RWPE2 (cell line): Measurements from ENCODE around the gene TLCD3A.
"Not testable (repeated sequence)": the region's sequence is repeated elsewhere in the genome, so short reads cannot be mapped to it uniquely, and the experiment has no call there.

ENCODE experiments used
- ATAC-seq: fragments of 200-7000 bp; cut with Tn5 transposase; 3 replicates; pipeline ENCODE4 v1.9.1; 2021; ENCODE audit warnings: low read depth
- DNase-seq: peaks from one replicate; pipeline ENCODE4 v3.0.0-alpha.2; 2020; ENCODE audit warnings: low spot score
- H3K27ac ChIP-seq: fragments of 450-650 bp; 2 replicates; pipeline ENCODE4 v1.5.1; 2017; ENCODE audit warnings: mild to moderate bottlenecking; ENCODE audit not compliant: poor library complexity, severe bottlenecking
- H3K27me3 ChIP-seq: fragments of 250-450 bp; sonication (Bioruptor Pico); 2 replicates; pipeline ENCODE4 v1.5.1; 2021; ENCODE audit warnings: mild to moderate bottlenecking, moderate library complexity; ENCODE audit not compliant: insufficient read depth, poor library complexity, severe bottlenecking
- H3K36me3 ChIP-seq: fragments of 250-450 bp; sonication (Bioruptor Pico); 2 replicates; pipeline ENCODE4 v1.5.1; 2020; ENCODE audit warnings: low read depth, mild to moderate bottlenecking, moderate library complexity
- H3K4me1 ChIP-seq: fragments of 250-450 bp; sonication (Bioruptor Pico); 2 replicates; pipeline ENCODE4 v1.5.1; 2021; ENCODE audit warnings: mild to moderate bottlenecking, moderate library complexity; ENCODE audit not compliant: insufficient read depth, poor library complexity, severe bottlenecking
- H3K4me3 ChIP-seq: fragments of 250-450 bp; sonication (Bioruptor Pico); 2 replicates; pipeline ENCODE4 v1.5.1; 2021; ENCODE audit warnings: mild to moderate bottlenecking, moderate library complexity; ENCODE audit not compliant: severe bottlenecking
- H3K9me3 ChIP-seq: fragments of 250-450 bp; sonication (Bioruptor Pico); 2 replicates; pipeline ENCODE4 v1.5.1; 2021; ENCODE audit warnings: mild to moderate bottlenecking, moderate library complexity; ENCODE audit not compliant: severe bottlenecking
- TF ChIP-seq, protein P1 (sequence below): fragments of 450-650 bp; IDR thresholded peaks from one replicate; pipeline ENCODE4 v1.5.1; 2017; ENCODE audit warnings: mild to moderate bottlenecking, moderate library complexity; ENCODE audit not compliant: poor library complexity, severe bottlenecking

Gene TLCD3A

DNA sequence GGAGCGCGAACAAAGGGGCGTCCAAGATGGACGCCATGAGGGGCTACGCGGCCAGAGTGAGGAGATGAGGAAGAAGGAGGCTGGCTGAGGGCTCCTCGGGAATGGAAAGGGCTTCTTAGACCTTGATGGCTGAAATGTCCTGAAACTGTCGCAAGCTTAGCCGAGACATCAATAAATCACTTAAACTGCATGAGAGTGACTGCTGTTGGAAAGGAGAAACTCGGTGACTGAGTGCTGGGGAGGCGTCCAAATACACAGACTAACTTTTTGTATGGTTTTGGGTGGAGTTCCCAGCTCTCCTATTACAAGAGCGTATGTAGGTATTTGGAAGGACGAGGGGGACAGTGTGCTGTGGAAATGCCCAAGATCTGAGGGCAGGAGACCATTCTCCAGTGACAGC, 21.0 kb downstream of the TLCD3A start:
- H3K4me1 ChIP-seq: peaks cover 9% of the 10 kb centered on the region
- no peak for ATAC-seq
- H3K9me3 ChIP-seq: no peaks in the 10 kb centered on the region
- no peak overlapping the region for H3K27ac ChIP-seq
- peaks cover 22% of the 10 kb centered on the region for H3K36me3 ChIP-seq
- no peak for DNase-seq
- TF ChIP-seq, protein P1, sequence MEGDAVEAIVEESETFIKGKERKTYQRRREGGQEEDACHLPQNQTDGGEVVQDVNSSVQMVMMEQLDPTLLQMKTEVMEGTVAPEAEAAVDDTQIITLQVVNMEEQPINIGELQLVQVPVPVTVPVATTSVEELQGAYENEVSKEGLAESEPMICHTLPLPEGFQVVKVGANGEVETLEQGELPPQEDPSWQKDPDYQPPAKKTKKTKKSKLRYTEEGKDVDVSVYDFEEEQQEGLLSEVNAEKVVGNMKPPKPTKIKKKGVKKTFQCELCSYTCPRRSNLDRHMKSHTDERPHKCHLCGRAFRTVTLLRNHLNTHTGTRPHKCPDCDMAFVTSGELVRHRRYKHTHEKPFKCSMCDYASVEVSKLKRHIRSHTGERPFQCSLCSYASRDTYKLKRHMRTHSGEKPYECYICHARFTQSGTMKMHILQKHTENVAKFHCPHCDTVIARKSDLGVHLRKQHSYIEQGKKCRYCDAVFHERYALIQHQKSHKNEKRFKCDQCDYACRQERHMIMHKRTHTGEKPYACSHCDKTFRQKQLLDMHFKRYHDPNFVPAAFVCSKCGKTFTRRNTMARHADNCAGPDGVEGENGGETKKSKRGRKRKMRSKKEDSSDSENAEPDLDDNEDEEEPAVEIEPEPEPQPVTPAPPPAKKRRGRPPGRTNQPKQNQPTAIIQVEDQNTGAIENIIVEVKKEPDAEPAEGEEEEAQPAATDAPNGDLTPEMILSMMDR: no peak
- no peak overlapping the region for H3K4me3 ChIP-seq
- H3K27me3 ChIP-seq: no peaks in the 10 kb centered on the region

DNA sequence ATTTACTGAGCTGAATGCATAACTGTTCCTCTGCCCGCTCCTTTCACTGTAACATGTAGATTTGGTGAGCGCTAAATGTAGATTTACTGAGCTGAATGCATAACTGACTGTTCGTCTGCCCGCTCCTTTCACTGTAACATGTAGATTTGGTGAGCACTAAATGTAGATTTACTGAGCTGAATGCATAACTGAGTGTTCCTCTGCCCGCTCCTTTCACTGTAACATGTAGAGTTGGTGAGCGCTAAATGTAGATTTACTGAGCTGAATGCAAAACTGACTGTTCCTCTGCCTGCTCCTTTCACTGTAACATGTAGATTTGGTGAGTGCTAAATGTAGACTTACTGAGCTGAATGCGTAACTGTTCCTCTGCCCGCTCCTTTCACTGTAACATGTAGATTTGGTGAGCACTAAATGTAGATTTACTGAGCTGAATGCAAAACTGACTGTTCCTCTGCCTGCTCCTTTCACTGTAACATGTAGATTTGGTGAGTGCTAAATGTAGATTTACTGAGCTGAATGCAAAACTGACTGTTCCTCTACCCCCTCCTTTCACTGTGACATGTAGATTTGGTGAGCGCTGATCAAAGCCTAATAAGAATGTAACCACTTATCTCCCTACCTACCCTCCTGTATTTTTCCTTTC, 23.0 kb downstream of the TLCD3A start:
- not testable (repeated sequence) for ATAC-seq, DNase-seq, H3K4me1 ChIP-seq, H3K9me3 ChIP-seq, H3K4me3 ChIP-seq, H3K27me3 ChIP-seq
- H3K27ac ChIP-seq: peak overlapping the region; percentile 27
- peaks cover 35% of the 10 kb centered on the region for H3K36me3 ChIP-seq

DNA sequence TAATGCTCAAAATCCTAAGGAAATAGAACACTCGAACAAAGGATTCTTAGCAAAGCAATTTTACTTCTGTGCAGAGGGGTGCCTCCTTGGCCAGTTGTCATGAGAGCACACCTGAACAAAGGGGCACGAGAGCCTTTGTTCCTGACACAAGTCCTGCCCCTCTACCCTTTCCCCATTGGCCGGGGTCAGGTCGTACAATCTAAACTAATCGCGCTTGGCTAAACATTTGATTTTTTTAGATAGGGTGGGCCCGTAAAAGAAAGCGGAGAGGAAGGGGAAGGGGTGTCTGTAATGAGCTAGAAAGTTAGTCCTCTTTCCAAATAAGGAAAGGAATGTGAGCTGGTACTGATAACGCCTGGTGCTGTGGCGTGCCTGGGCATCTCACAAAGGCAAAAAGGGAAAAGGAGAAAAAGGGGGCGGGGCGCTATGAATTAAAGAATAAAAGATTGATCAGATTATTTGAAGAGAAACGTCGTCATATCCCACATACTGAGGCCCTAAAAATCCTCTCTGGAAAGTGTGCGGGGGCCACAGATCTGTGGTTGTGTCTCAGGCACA, 23.7 kb downstream of the TLCD3A start:
- peaks cover 41% of the 10 kb centered on the region for H3K36me3 ChIP-seq
- not testable (repeated sequence) for DNase-seq, H3K4me1 ChIP-seq, H3K27me3 ChIP-seq, H3K9me3 ChIP-seq, ATAC-seq, H3K4me3 ChIP-seq
- peak overlapping the region; percentile 27 for H3K27ac ChIP-seq

DNA sequence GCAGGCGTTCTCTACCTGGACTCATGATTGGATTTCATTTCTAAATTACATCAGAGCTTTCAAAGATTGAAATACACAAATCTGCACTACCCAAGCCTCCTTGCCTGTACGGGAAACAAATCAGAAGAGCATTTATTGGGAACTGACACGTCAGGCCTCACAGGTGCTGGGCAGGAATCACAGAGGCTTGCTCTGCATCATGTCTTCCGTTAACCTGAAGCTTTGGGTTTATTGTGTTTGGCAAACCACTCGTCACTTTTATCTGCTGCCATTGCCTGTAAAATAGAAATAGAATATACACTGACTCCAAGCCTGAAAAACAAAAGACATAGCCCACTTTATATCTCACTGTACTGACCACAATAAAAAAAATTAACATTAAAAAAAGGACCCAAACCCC, 27.6 kb downstream of the TLCD3A start:
- no peak overlapping the region for H3K27ac ChIP-seq
- H3K36me3 ChIP-seq: peaks cover 76% of the 10 kb centered on the region
- H3K4me1 ChIP-seq: peaks cover 4% of the 10 kb centered on the region
- ATAC-seq (no peak), DNase-seq (no peak)
- TF ChIP-seq, protein P1: no peak
- no peaks in the 10 kb centered on the region for H3K27me3 ChIP-seq
- H3K4me3 ChIP-seq: no peak overlapping the region
- no peaks in the 10 kb centered on the region for H3K9me3 ChIP-seq

DNA sequence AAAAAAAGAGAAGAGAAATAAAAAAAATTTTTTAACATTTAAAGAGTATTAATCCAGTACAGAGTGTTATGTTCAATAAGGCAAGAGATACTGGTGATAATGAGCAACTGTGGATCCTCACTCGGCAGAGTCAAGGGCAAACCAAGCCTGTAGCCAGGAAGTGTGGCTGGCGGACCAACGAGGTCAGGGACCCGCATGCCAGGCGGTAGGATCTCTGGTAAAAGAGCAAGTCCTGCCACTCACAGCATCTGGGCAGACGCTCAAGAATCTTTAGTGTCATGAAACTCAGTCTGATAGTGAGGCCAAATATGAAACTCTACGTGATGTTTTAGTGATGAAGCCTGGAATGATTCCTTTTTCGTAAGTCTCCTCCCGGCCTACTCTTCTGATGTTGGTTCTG, 28.0 kb downstream of the TLCD3A start:
- Histone ChIP-seq H3K27ac (no peak overlapping the region), H3K9me3 (no peaks in the 10 kb centered on the region), H3K4me1 (peaks cover 4% of the 10 kb centered on the region), H3K4me3 (no peak overlapping the region), H3K27me3 (no peaks in the 10 kb centered on the region), H3K36me3 (peaks cover 79% of the 10 kb centered on the region)
- no peak for ATAC-seq
- TF ChIP-seq, protein P1: no peak
- no peak for DNase-seq

DNA sequence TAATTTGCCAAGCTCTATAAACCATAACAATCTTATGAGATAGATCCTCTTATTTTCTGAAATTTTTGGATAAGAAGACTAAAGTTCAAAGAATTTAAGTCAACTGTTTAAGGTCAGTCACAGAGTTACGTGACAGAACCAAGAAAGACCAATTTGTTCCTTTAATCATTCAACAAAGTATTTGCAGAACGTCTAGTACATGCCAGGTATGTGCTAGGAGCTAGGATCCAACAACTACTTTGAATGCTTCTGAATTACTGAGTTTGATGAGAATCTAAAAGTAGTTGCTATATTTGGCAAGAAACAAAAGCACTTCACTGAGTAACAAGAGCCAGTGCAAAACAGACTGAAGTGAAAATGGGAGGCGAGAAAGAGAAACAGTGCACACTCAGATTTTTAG, 34.7 kb downstream of the TLCD3A start:
- ATAC-seq (no peak), DNase-seq (no peak)
- Histone ChIP-seq H3K27ac (no peak overlapping the region), H3K27me3 (no peaks in the 10 kb centered on the region), H3K4me3 (no peak overlapping the region), H3K36me3 (peaks cover 60% of the 10 kb centered on the region), H3K9me3 (no peaks in the 10 kb centered on the region), H3K4me1 (no peaks in the 10 kb centered on the region)
- TF ChIP-seq, protein P1: no peak
